Measurements from ENCODE around the gene MAP1LC3B2.
A peak's percentile ranks its signal among the peaks of the same experiment; 100 is the strongest.

MAP1LC3B2 gene

GRCh38 chr12:116598311-116599284 is 39.4 kb downstream of the MAP1LC3B2 start:
- H4K20me1 ChIP-seq (ENCODE audit: insufficient read depth, low read length) = no peaks in the 10 kb centered on the region
- no peak overlapping the region for H3K27ac ChIP-seq (ENCODE audit: low read depth, low read length, poor library complexity, severe bottlenecking)
- H3K9ac ChIP-seq (ENCODE audit: low read length) = no peak overlapping the region
- H3K4me2 ChIP-seq (ENCODE audit: low read length) = no peak overlapping the region
- H3F3A ChIP-seq (ENCODE audit: insufficient read depth, low read length) = no peaks in the 10 kb centered on the region
- no peak overlapping the region for H3K4me3 ChIP-seq (ENCODE audit: low read depth, low read length, poor library complexity, severe bottlenecking)
- TF ChIP-seq CTCF (IDR thresholded peaks at IDR 0.05; ENCODE audit: low read length) (no peak), EZH2 (IDR thresholded peaks at IDR 0.05; ENCODE audit: borderline replicate concordance, low read length) (no peak)
- H3K36me3 ChIP-seq (ENCODE audit: insufficient read depth, low read length) = no peaks in the 10 kb centered on the region
- no peaks in the 10 kb centered on the region for H3K9me2 ChIP-seq (ENCODE audit: low read depth, low read length)
- H3K79me2 ChIP-seq (ENCODE audit: insufficient read depth, low read length) = no peaks in the 10 kb centered on the region
- H3K4me1 ChIP-seq (ENCODE audit: insufficient read depth, low read length, severe bottlenecking) = no peaks in the 10 kb centered on the region
- H2AFZ ChIP-seq (ENCODE audit: low read length) = no peak overlapping the region
- H3K27me3 ChIP-seq (ENCODE audit: insufficient read depth, low read length) = no peaks in the 10 kb centered on the region
- H3K9me3 ChIP-seq (ENCODE audit: low read length) = no peaks in the 10 kb centered on the region

- no peak overlapping the region for H3K4me3 ChIP-seq (ENCODE audit: low read depth, low read length, poor library complexity, severe bottlenecking)
- no peaks in the 10 kb centered on the region for H3K79me2 ChIP-seq (ENCODE audit: insufficient read depth, low read length)
- no peaks in the 10 kb centered on the region for H3K36me3 ChIP-seq (ENCODE audit: insufficient read depth, low read length)
- no peaks in the 10 kb centered on the region for H3K27me3 ChIP-seq (ENCODE audit: insufficient read depth, low read length)
- H4K20me1 ChIP-seq (ENCODE audit: insufficient read depth, low read length) = no peaks in the 10 kb centered on the region
- no peak overlapping the region for H2AFZ ChIP-seq (ENCODE audit: low read length)
- H3K4me2 ChIP-seq (ENCODE audit: low read length) = no peak overlapping the region
- H3K4me1 ChIP-seq (ENCODE audit: insufficient read depth, low read length, severe bottlenecking) = no peaks in the 10 kb centered on the region
- H3K27ac ChIP-seq (ENCODE audit: low read depth, low read length, poor library complexity, severe bottlenecking) = no peak overlapping the region
- TF ChIP-seq EZH2 (IDR thresholded peaks at IDR 0.05; ENCODE audit: borderline replicate concordance, low read length) (no peak), CTCF (IDR thresholded peaks at IDR 0.05; ENCODE audit: low read length) (peak; percentile 47)
- H3K9me3 ChIP-seq (ENCODE audit: low read length) = no peaks in the 10 kb centered on the region
- H3K9me2 ChIP-seq (ENCODE audit: low read depth, low read length) = no peaks in the 10 kb centered on the region
- H3K9ac ChIP-seq (ENCODE audit: low read length) = no peak overlapping the region
- H3F3A ChIP-seq (ENCODE audit: insufficient read depth, low read length) = no peaks in the 10 kb centered on the region
Measured at GRCh38 chr12:116599285-116600136, 40.3 kb downstream of the MAP1LC3B2 start.

GRCh38 chr12:116600959-116601918 is 42.1 kb downstream of the MAP1LC3B2 start:
- Histone ChIP-seq H3F3A (ENCODE audit: insufficient read depth, low read length) (no peaks in the 10 kb centered on the region), H3K27ac (ENCODE audit: low read depth, low read length, poor library complexity, severe bottlenecking) (no peak overlapping the region), H3K4me1 (ENCODE audit: insufficient read depth, low read length, severe bottlenecking) (no peaks in the 10 kb centered on the region), H3K9me2 (ENCODE audit: low read depth, low read length) (no peaks in the 10 kb centered on the region), H3K36me3 (ENCODE audit: insufficient read depth, low read length) (no peaks in the 10 kb centered on the region), H3K27me3 (ENCODE audit: insufficient read depth, low read length) (no peaks in the 10 kb centered on the region; the same call in 1 of the 2 replicates), H3K9ac (ENCODE audit: low read length) (no peak overlapping the region), H3K4me2 (ENCODE audit: low read length) (no peak overlapping the region), H3K4me3 (ENCODE audit: low read depth, low read length, poor library complexity, severe bottlenecking) (no peak overlapping the region), H4K20me1 (ENCODE audit: insufficient read depth, low read length) (no peaks in the 10 kb centered on the region), H2AFZ (ENCODE audit: low read length) (no peak overlapping the region), H3K79me2 (ENCODE audit: insufficient read depth, low read length) (no peaks in the 10 kb centered on the region), H3K9me3 (ENCODE audit: low read length) (no peaks in the 10 kb centered on the region)
- TF ChIP-seq EZH2 (IDR thresholded peaks at IDR 0.05; ENCODE audit: borderline replicate concordance, low read length) (no peak), CTCF (IDR thresholded peaks at IDR 0.05; ENCODE audit: low read length) (no peak)

Data from OCI-LY1 (cell line).